ENCODE measurements around the gene BTN2A1. TPM values are rescaled to one million over a fixed set of nuclear protein-coding genes. Genes with fewer than 3 reads are reported as not detected.

Gene BTN2A1
- total and polyA plus RNA-seq, 9 of the 15 experiments (the other 6 are each of a cell fraction or from before 2014, with no cell fraction given): 6.7 to 22.1 (median 16.4) TPM

DNA sequence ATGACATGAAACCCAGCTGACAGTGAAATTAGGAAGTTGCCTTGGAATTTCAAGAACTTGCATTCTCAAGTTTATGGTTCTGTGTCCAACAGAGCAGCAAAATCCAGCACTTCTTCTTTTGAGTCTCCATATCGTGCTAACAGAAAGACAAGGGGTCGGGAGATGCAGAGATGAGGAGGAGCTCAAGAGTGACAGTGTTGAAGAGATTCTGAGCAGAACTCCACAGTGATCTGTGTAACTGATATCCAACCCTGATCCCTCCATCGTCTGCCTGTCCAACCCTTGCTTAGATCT lies 21.2 kb downstream of the BTN2A1 start (continued):
- TF ChIP-seq RCOR1 (IDR thresholded peaks at IDR 0.05; ENCODE audit: borderline replicate concordance in 1 of 2, low read depth in 2 of 2, low read length in 2 of 2): peak in 1 of 2 experiments; percentile 27; a peak in 1 of 4 replicates

DNA sequence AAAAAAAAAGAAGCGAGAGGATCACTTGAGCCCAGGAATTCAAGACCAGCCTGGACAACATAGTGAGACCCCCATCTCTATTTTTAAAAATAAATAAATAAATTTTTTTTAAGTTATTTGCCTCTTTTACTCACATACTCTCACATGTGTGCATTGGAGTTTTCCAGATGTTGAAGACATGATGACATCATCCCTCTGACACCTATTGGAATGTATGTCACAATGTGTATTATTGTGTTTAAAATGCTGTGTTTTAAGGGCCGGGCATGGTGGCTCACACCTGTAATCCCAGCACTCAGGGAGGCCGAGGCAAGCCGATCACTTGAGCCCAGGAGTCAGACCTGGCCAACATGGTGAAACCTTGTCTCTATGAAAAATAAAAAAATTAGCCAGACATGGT lies 24.6 kb downstream of the BTN2A1 start:
- H3K79me2 ChIP-seq (ENCODE audit: control insufficient read depth, insufficient read depth, low read length): no peaks in the 10 kb centered on the region
- no peaks in the 10 kb centered on the region for H3K36me3 ChIP-seq (ENCODE audit: control insufficient read depth, insufficient read depth, low read length)
- DNase-seq (ENCODE audit: extremely low read depth in 1 of 4, low spot score in 3 of 4) (no peak), FAIRE-seq (no peak), ATAC-seq (no peak)
- no peak overlapping the region for H3K9ac ChIP-seq (ENCODE audit: insufficient read depth in 1 of 2, low read depth in 2 of 2, low read length in 2 of 2)
- BruUV-seq (replicated peaks): no TSS peak
- peaks cover 13 to 24% of the 10 kb centered on the region in 2 experiments for H3K4me1 ChIP-seq (replicated peaks in 1 of 2; ENCODE audit: control insufficient read depth in 2 of 2, insufficient read depth in 2 of 2, low read length in 2 of 2)
- no peaks in the 10 kb centered on the region for H3K9me1 ChIP-seq (ENCODE audit: control insufficient read depth, insufficient read depth, low read length)
- no peak overlapping the region for H3K27ac ChIP-seq (ENCODE audit: extremely low read depth, low read depth, low read length)
- no peaks in the 10 kb centered on the region for H3K27me3 ChIP-seq (ENCODE audit: control insufficient read depth in 2 of 2, insufficient read depth in 2 of 2, low read length in 2 of 2)
- no peak overlapping the region for H3K4me3 ChIP-seq
- no peaks in the 10 kb centered on the region for H4K20me1 ChIP-seq (replicated peaks; ENCODE audit: control insufficient read depth, insufficient read depth, low read length)
- ChIA-PET CTCF (ENCODE audit: low intra/inter-chr PET ratio) (no interaction called here), POLR2A (interaction anchor here (0.6 to 1.1 kb wide), 2 partner anchors 9 to 69 kb away, joined by 3 read pairs; no protein-coding TSS in a partner anchor)
- H3K4me2 ChIP-seq (ENCODE audit: insufficient read depth, low read length): no peak overlapping the region
- 82% methylated on average over 4 of the region's 4 CpGs for WGBS (ENCODE audit: insufficient coverage, low coverage, missing lambda C conversion rate)
- peaks cover 3% of the 10 kb centered on the region for H3K9me3 ChIP-seq (replicated peaks; ENCODE audit: control insufficient read depth, insufficient read depth, low read depth, low read length)
- intact Hi-C loops (cut with micrococcal nuclease): no loop called here
- H2AFZ ChIP-seq (ENCODE audit: low read depth, low read length): no peak overlapping the region
- TF ChIP-seq, protein P1, sequence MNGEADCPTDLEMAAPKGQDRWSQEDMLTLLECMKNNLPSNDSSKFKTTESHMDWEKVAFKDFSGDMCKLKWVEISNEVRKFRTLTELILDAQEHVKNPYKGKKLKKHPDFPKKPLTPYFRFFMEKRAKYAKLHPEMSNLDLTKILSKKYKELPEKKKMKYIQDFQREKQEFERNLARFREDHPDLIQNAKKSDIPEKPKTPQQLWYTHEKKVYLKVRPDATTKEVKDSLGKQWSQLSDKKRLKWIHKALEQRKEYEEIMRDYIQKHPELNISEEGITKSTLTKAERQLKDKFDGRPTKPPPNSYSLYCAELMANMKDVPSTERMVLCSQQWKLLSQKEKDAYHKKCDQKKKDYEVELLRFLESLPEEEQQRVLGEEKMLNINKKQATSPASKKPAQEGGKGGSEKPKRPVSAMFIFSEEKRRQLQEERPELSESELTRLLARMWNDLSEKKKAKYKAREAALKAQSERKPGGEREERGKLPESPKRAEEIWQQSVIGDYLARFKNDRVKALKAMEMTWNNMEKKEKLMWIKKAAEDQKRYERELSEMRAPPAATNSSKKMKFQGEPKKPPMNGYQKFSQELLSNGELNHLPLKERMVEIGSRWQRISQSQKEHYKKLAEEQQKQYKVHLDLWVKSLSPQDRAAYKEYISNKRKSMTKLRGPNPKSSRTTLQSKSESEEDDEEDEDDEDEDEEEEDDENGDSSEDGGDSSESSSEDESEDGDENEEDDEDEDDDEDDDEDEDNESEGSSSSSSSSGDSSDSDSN (IDR thresholded peaks at IDR 0.05; ENCODE audit: borderline replicate concordance in 1 of 2, low read depth in 2 of 2, low read length in 2 of 2): no peak
- TF ChIP-seq, protein P2, sequence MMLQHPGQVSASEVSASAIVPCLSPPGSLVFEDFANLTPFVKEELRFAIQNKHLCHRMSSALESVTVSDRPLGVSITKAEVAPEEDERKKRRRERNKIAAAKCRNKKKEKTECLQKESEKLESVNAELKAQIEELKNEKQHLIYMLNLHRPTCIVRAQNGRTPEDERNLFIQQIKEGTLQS (IDR thresholded peaks at IDR 0.05): peak; percentile 74
- TF ChIP-seq, protein P2 (CRISPR knock-in tag; conservative IDR thresholded peaks at IDR 0.05): no peak
- TF ChIP-seq TAL1 (IDR thresholded peaks at IDR 0.05): no peak
- in situ Hi-C loops (cut with MboI): no loop called here
